Cardiac septum (tissue), 1 donor: ENCODE data around the gene GSTA1. TPM values are rescaled to one million over a fixed set of nuclear protein-coding genes. Genes with fewer than 3 reads are reported as not detected.
"Not testable (repeated sequence)": the region's sequence is repeated elsewhere in the genome, so short reads cannot be mapped to it uniquely, and the experiment has no call there.

Experiments used
- DNase-seq: peaks from one replicate; pipeline ENCODE4 v3.0.0-alpha.2; 2020; ENCODE audit warnings: low spot score
- intact Hi-C: fragments of 100-400 bp; cut with DNase I; formaldehyde crosslinking; loops from one replicate; pipeline ENCODE4 v1.14.0; 2022
- total RNA-seq: library from RNA; stranded (reverse); fragmentation: NEBNext Ultra II Directional; extraction: Animal tissue kit (Norgen Biotek cat#: 25700); gene quantifications from one replicate; pipeline ENCODE4 v1.2.1, GENCODE V29; 2021
- donor health status: DM: no; HTN: no; CAD: no.

The GSTA1 gene
- total RNA-seq, 1 donor from 2014 or later: not detected

- DNase-seq, intact Hi-C loops: not testable (repeated sequence)
Observed at GRCh38 chr6:52814545-52814944, 10.9 kb upstream of the GSTA1 start.

GRCh38 chr6:52809777-52810176 lies 6.2 kb upstream of the GSTA1 start:
- DNase-seq, intact Hi-C loops: not testable (repeated sequence)

GRCh38 chr6:52808660-52809059 lies 5.0 kb upstream of the GSTA1 start:
- intact Hi-C loops: no loop called here
- DNase-seq: no peak

DNA sequence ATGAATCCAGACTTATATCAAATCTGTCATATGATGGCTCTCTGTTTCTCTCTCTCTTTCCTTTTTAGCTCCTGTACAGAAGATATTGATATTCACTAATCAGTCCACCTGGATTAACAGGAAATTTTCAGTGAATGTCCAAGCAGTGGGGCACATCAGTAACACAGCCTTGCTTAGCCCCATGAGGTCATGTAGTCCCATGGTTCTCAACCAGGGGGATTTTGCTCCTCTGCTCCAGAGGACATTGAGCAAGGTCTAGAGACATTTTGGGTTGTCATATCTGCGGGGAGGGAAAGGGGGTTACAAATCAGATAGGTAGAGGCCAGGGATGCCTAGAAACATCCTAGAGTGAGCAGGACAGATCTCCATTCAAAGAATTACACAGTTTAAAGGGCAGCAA lies 810 bp downstream of the GSTA1 start:
- no peak for DNase-seq
- intact Hi-C loops: no loop called here

- intact Hi-C loops: no loop called here
- no peak for DNase-seq
Observed at GRCh38 chr6:52801188-52801841, 2.3 kb downstream of the GSTA1 start.

GRCh38 chr6:52799272-52799671 lies 4.3 kb downstream of the GSTA1 start:
- intact Hi-C loops, DNase-seq: not testable (repeated sequence)

- DNase-seq, intact Hi-C loops: not testable (repeated sequence)
Observed at GRCh38 chr6:52794366-52794765, 9.2 kb downstream of the GSTA1 start.

DNA sequence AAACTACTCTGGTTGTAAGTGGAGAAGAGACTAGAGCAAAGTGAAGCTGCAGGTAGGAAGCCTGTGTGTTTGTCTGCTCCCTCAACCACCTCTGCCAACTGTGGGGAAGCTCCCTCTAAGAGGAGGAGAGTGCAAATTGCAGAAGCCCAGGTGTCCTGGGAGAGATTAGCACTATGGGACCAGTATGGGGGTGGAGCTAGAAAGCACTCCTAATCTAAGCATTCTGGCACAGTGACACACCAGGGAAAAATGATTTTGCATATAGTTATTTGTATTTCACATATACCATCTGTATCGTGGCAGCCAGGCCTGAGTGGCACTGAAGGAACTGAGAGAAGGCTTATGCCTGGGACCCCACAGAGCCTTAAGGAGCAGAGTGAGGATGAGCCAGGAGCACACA lies 12.8 kb downstream of the GSTA1 start:
- DNase-seq: no peak
- intact Hi-C loops: no loop called here

DNA sequence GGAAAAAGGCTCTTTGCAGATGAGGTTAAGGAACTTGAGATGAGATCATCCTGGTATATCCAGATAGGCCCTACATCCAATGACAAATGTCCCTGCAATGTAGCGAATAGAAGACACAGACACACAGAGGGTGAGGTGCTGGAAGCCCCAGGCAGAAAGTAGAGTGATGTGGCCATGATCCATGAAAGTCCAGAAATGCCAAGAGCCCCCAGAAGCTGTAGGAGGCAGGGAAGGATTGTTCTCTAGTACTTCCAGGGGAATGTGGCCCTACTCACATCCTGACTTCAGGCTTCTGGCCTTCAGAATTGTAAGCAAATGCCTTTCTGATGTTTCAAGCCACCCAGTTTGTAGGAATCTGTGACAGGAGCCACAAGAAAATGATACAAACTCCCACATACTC lies 14.0 kb downstream of the GSTA1 start:
- intact Hi-C loops, DNase-seq: not testable (repeated sequence)

DNA sequence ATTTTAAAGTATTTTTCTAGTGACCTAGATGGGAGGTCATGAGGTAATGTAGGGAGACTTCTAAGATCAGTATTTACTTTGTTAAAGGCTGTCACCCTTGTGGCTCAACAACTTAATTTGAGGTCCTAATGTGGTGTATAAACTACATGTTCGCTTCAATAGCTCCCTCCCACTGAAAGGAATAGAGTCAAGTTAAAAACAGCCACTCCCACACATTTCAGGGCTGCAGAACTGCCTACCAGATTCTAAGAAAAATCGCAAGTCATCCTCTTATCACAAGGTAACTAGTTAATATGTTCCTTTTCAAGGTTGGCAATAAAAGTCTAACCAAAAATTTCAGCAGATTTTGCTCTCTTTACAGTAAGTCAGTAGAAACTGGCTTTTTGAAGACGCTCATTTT lies 15.1 kb downstream of the GSTA1 start:
- intact Hi-C loops: no loop called here

GRCh38 chr6:52787917-52788316 lies 15.7 kb downstream of the GSTA1 start:
- DNase-seq: no peak
- intact Hi-C loops: no loop called here

More for the DNA sequence above, 15.1 kb downstream of the GSTA1 start:
- DNase-seq: no peak

DNA sequence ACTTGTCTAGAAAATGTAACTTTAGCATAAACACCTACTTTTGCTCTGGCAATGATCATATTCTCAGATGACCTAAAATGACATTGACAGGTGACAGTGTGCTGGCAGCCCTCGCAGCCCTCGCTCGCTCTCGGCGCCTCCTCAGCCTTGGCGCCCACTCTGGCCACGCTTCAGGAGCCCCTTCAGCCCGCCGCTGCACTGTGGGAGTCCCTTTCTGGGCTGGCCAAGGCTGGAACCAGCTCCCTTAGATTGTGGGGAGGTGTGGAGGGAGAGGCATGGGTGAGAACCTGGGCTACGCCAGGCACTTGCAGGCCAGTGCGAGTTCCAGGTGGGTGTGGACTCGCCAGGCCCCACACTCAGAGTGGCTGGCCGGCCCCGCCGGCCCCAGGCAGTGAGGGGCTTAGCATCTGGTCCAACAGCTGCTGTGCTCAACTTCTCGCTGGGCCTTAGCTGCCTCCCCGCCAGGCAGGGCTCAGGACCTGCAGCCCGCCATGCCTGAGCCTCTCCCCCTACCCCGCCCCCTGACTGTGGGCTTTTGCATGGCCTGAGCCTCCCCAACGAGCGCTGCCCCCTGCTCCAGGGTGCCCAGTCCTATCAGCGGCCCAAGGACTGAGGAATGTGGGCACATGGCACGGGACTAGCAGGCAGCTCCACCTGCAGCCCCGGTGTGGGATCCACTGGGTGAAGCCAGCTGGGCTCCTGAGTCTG lies 17.2 kb downstream of the GSTA1 start:
- DNase-seq: no peak
- intact Hi-C loops: no loop called here

- DNase-seq, intact Hi-C loops: not testable (repeated sequence)
Observed at GRCh38 chr6:52782696-52783274, 20.8 kb downstream of the GSTA1 start.

DNA sequence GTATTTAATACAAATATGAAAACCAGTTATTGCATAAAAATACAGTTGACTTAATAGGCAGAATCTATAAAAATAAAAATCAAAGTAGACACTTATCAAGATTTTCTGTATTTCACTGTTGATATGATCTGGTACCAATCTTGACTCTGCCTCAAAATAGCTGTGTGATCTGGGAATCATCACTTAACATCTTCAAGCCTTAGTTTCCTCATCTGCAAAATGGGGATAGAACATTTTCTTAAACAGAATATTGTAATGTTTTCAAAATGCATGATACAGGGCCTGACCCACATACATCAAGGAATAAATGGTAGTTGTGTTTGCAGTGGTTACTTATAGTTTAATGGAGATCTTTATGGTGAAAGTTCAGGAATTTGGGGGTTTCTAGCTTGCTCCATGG lies 21.4 kb downstream of the GSTA1 start:
- DNase-seq, intact Hi-C loops: not testable (repeated sequence)

DNA sequence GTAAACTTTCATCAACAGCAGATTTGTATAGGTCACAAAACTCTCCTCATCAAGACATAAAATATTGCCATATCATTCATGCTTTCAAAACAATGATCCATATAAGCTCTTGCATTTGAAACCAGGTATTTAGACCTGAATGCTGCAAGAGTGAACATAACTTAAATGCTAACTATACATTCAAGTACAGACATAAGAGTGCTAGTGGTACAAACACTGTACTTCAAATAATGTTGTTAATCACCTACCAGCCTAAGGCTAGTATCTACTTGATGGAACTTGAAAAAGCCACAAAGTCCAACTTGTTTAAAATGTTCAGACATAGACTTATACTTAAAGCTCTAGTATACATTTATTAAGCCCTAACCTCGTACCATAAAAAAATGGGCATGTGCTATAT lies 24.4 kb downstream of the GSTA1 start:
- no peak for DNase-seq
- intact Hi-C loops: no loop called here

DNA sequence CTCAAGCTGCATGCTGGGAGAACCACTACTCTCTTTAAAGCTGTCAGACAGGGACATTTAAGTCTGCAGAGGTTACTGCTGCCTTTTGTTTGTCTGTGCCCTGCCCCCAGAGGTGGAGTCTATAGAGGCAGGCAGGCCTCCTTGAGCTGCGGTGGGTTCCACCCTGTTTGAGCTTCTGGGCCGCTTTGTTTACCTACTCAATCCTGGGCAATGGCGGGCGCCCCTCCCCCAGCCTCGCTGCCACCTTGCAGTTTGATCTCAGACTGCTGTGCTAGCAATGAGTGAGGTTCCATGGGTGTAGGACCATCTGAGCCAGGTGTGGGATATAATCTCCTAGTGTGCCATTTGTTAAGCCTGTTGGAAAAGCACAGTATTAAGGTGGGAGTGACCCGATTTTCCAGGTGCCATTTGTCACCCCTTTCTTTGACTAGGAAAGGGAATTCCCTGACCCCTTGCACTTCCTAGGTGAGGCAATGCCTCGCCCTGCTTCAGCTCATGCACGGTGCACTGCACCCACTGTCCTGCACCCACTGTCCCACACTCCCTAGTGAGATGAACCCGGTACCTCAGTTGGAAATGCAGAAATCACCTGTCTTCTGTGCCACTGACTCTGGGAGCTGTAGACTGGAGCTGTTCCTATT lies 26.8 kb downstream of the GSTA1 start:
- intact Hi-C loops, DNase-seq: not testable (repeated sequence)

GRCh38 chr6:52769399-52769798 lies 34.2 kb downstream of the GSTA1 start:
- DNase-seq, intact Hi-C loops: not testable (repeated sequence)

GRCh38 chr6:52767658-52768057 lies 36.0 kb downstream of the GSTA1 start:
- intact Hi-C loops, DNase-seq: not testable (repeated sequence)

- intact Hi-C loops, DNase-seq: not testable (repeated sequence)
Observed at GRCh38 chr6:52763322-52763916, 40.2 kb downstream of the GSTA1 start, which contains the start of gene GSTA2. TSS of gene GSTA2 (minus strand) at chr6:52763475. CDS start at chr6:52757947, 5,528 bp downstream.
